WTC11 (cell line): ENCODE results near the gene HPX.

Source experiments
- CREB1 ChIP-seq: sonication (generic); formaldehyde crosslinking; IDR thresholded peaks from 2 replicates; pipeline ENCODE4 v1.8.0; 2023; ENCODE audit warnings: mild to moderate bottlenecking, missing genetic modification reagents
- CTCF ChIP-seq: fragments of 200-600 bp; IDR thresholded peaks from 2 replicates; pipeline ENCODE4 v1.8.0; 2022; ENCODE audit warnings: antibody characterized with exemption
- FOXP4 ChIP-seq: sonication (generic); formaldehyde crosslinking; IDR thresholded peaks from 2 replicates; pipeline ENCODE4 v1.8.0; 2022; ENCODE audit warnings: mild to moderate bottlenecking, missing genetic modification reagents
- MLX ChIP-seq: sonication (generic); formaldehyde crosslinking; IDR thresholded peaks from 2 replicates; pipeline ENCODE4 v1.8.1; 2023; ENCODE audit warnings: mild to moderate bottlenecking, missing genetic modification reagents, moderate library complexity
- NR3C1 ChIP-seq: sonication (generic); formaldehyde crosslinking; conservative IDR thresholded peaks from 2 replicates; pipeline ENCODE4 v1.8.1; 2023; ENCODE audit warnings: low read depth, mild to moderate bottlenecking, missing genetic modification reagents
- PREB ChIP-seq: sonication (generic); formaldehyde crosslinking; IDR thresholded peaks from 2 replicates; pipeline ENCODE4 v1.8.1; 2022; ENCODE audit warnings: mild to moderate bottlenecking, missing genetic modification reagents, moderate library complexity, borderline replicate concordance
- SP1 ChIP-seq: sonication (generic); formaldehyde crosslinking; conservative IDR thresholded peaks from 2 replicates; pipeline ENCODE4 v1.8.1; 2022; ENCODE audit warnings: missing genetic modification reagents
- USF1 ChIP-seq: sonication (generic); formaldehyde crosslinking; IDR thresholded peaks from 2 replicates; pipeline ENCODE4 v1.8.0; 2022; ENCODE audit warnings: mild to moderate bottlenecking, missing genetic modification reagents
- USF2 ChIP-seq: sonication (generic); formaldehyde crosslinking; IDR thresholded peaks from 2 replicates; pipeline ENCODE4 v1.8.1; 2023; ENCODE audit warnings: mild to moderate bottlenecking, missing genetic modification reagents, moderate library complexity
- ZBTB21 ChIP-seq: sonication (generic); formaldehyde crosslinking; IDR thresholded peaks from 2 replicates; pipeline ENCODE4 v1.8.1; 2023; ENCODE audit warnings: mild to moderate bottlenecking, missing genetic modification reagents, borderline replicate concordance

GRCh38 chr11:6474413-6474792, 33.6 kb upstream of the HPX start:
- no peak for TF ChIP-seq PREB (CRISPR knock-in tag)
- no peak for TF ChIP-seq MLX (CRISPR knock-in tag)
- TF ChIP-seq CTCF: no peak
- no peak for TF ChIP-seq CREB1 (CRISPR knock-in tag)
- TF ChIP-seq NR3C1: no peak
- no peak for TF ChIP-seq FOXP4 (CRISPR knock-in tag)
- no peak for TF ChIP-seq ZBTB21 (CRISPR knock-in tag)
- TF ChIP-seq SP1 (CRISPR knock-in tag): no peak
- no peak for TF ChIP-seq USF2
- TF ChIP-seq USF1 (CRISPR knock-in tag): no peak
